Liver (tissue), 9 donors: Measurements from ENCODE around the gene RBM5. TPM values are rescaled to one million over a fixed set of nuclear protein-coding genes. Genes with fewer than 3 reads are reported as not detected.

Source experiments
- DNase-seq: peaks from one replicate; pipeline ENCODE4 v3.0.0-alpha.2; 2017; ENCODE audit warnings: low spot score
- H3K27ac ChIP-seq, 2 donors: one replicate each; pipeline ENCODE4 v1.7.0; 2013; ENCODE audit warnings: inconsistent platforms in 2 of 2, low read length in 2 of 2, control low read depth in 1 of 2, low read depth in 1 of 2, mild to moderate bottlenecking in 1 of 2
- H3K27me3 ChIP-seq, 4 donors: one replicate each; pipeline versions ENCODE4 v1.6.1 to v1.7.0; 2013; ENCODE audit warnings: low read length in 3 of 4, inconsistent platforms in 1 of 4, mild to moderate bottlenecking in 1 of 4, moderate library complexity in 1 of 4; ENCODE audit not compliant: control insufficient read depth in 4 of 4, insufficient read depth in 4 of 4
- H3K36me3 ChIP-seq, 4 donors: one replicate each; pipeline versions ENCODE4 v1.6.1 to v1.7.0; 2013; ENCODE audit warnings: low read length in 3 of 4, mild to moderate bottlenecking in 3 of 4, low read depth in 1 of 4, moderate library complexity in 1 of 4; ENCODE audit not compliant: control insufficient read depth in 4 of 4, insufficient read depth in 3 of 4
- H3K4me1 ChIP-seq, 4 donors: one replicate each; pipeline versions ENCODE4 v1.6.1 to v1.7.0; 2013; ENCODE audit warnings: low read length in 3 of 4, mild to moderate bottlenecking in 3 of 4, moderate library complexity in 1 of 4; ENCODE audit not compliant: control insufficient read depth in 4 of 4, insufficient read depth in 4 of 4
- H3K4me3 ChIP-seq, 3 donors: one replicate each; pipeline versions ENCODE4 v1.6.1 to v1.7.0; 2013; ENCODE audit warnings: low read length in 3 of 3, control low read depth in 1 of 3, low read depth in 1 of 3, mild to moderate bottlenecking in 1 of 3
- H3K9ac ChIP-seq, 2 donors: one replicate each; pipeline ENCODE4 v1.7.0; 2013; ENCODE audit warnings: low read length in 2 of 2, mild to moderate bottlenecking in 2 of 2, moderate library complexity in 2 of 2, control low read depth in 1 of 2, low read depth in 1 of 2
- H3K9me3 ChIP-seq, 4 donors: one replicate each; pipeline versions ENCODE4 v1.6.1 to v1.7.0; 2013; ENCODE audit warnings: low read length in 3 of 4; ENCODE audit not compliant: control insufficient read depth in 4 of 4
- ATF3 ChIP-seq: IDR thresholded peaks from 2 replicates; pipeline ENCODE4 v1.6.1; 2016; ENCODE audit warnings: antibody characterized with exemption
- CTCF ChIP-seq: fragments of 150-350 bp; IDR thresholded peaks from 2 replicates; pipeline ENCODE4 v1.5.1; 2017; ENCODE audit warnings: improper control_type of control experiment, low read depth, low read length; ENCODE audit not compliant: missing input control
- EGR1 ChIP-seq, 2 donors: IDR thresholded peaks; 2 replicates each; pipeline ENCODE4 v1.6.1; 2016 to 2018; ENCODE audit warnings: antibody characterized with exemption in 2 of 2, low read depth in 2 of 2
- FOXA1 ChIP-seq: IDR thresholded peaks from 2 replicates; pipeline ENCODE4 v1.6.1; 2016; ENCODE audit warnings: antibody characterized with exemption
- FOXA2 ChIP-seq: IDR thresholded peaks from 2 replicates; pipeline ENCODE4 v1.6.1; 2016; ENCODE audit warnings: antibody characterized with exemption
- GABPA ChIP-seq, 2 donors: IDR thresholded peaks in 1 of 2; conservative IDR thresholded peaks in 1 of 2; 2 replicates each; pipeline ENCODE4 v1.6.1; 2016; ENCODE audit warnings: antibody characterized with exemption in 2 of 2, mild to moderate bottlenecking in 1 of 2, moderate library complexity in 1 of 2
- HNF4A ChIP-seq, 2 donors: conservative IDR thresholded peaks; 2 replicates each; pipeline ENCODE4 v1.6.1; 2016; ENCODE audit warnings: antibody characterized with exemption in 2 of 2, mild to moderate bottlenecking in 2 of 2
- HNF4G ChIP-seq: IDR thresholded peaks from 2 replicates; pipeline ENCODE4 v1.6.1; 2016; ENCODE audit warnings: antibody characterized with exemption
- JUND ChIP-seq, 2 donors: IDR thresholded peaks; 2 replicates each; pipeline ENCODE4 v1.6.1; 2016; ENCODE audit warnings: antibody characterized with exemption in 2 of 2
- MAX ChIP-seq: IDR thresholded peaks from 2 replicates; pipeline ENCODE4 v1.6.1; 2016; ENCODE audit warnings: antibody characterized with exemption
- NR2F2 ChIP-seq: IDR thresholded peaks from 2 replicates; pipeline ENCODE4 v1.6.1; 2016; ENCODE audit warnings: antibody characterized with exemption
- RAD21 ChIP-seq, 2 donors: IDR thresholded peaks; 2 replicates each; pipeline ENCODE4 v1.6.1; 2016; ENCODE audit warnings: antibody characterized with exemption in 2 of 2, mild to moderate bottlenecking in 2 of 2
- REST ChIP-seq: IDR thresholded peaks from 2 replicates; pipeline ENCODE4 v1.6.1; 2016; ENCODE audit warnings: antibody characterized with exemption, mild to moderate bottlenecking
- RXRA ChIP-seq, 2 donors: IDR thresholded peaks; 2 replicates each; pipeline ENCODE4 v1.6.1; 2017 to 2018; ENCODE audit warnings: antibody characterized with exemption in 2 of 2, mild to moderate bottlenecking in 1 of 2
- SP1 ChIP-seq: IDR thresholded peaks from 2 replicates; pipeline ENCODE4 v1.6.1; 2018; ENCODE audit warnings: antibody characterized with exemption, mild to moderate bottlenecking
- TAF1 ChIP-seq: conservative IDR thresholded peaks from 2 replicates; pipeline ENCODE4 v1.6.1; 2016; ENCODE audit warnings: antibody characterized with exemption, mild to moderate bottlenecking
- YY1 ChIP-seq: IDR thresholded peaks from 2 replicates; pipeline ENCODE4 v1.6.1; 2016; ENCODE audit warnings: antibody characterized with exemption, mild to moderate bottlenecking
- ZBTB33 ChIP-seq: IDR thresholded peaks from 2 replicates; pipeline ENCODE4 v1.6.1; 2016; ENCODE audit warnings: antibody characterized with exemption
- WGBS: extraction: QIAGEN DNeasy Blood & Tissue Kit; methylation state at CpG from one replicate; pipeline ENCODE4 v1.1.7; 2013; 5-methylcytosine and 5-hydroxymethylcytosine counted together
- polyA plus RNA-seq, 2 donors: library from polyadenylated mRNA; stranded (reverse) in 1 of 2; unstranded in 1 of 2; fragments of 200-250 nt in 1 of 2; fragments of >200 nt in 1 of 2; fragmentation: Nextera tagmentation in 1 of 2; extraction: Ambion mirVana in 1 of 2; gene quantifications; one replicate each; pipeline versions ENCODE4 v1.2.1 to v1.2.3, GENCODE V29; 2013 to 2015
- total RNA-seq, 2 donors: library from RNA; depleted of rRNA; stranded (reverse); fragments of >200 nt; gene quantifications; one replicate each; pipeline ENCODE4 v1.2.3, GENCODE V29; 2014
- donor health status: healthy.
- donor health status: healthy.
- donor health status: healthy.
- donor health status: healthy.
- donor health status: healthy.

Gene RBM5
- total and polyA plus RNA-seq, 4 donors, result 21.2 to 142 (median 64.3) TPM

GRCh38 chr3:50147016-50147415 lies 58.3 kb downstream of the RBM5 start:
- Histone ChIP-seq H3K36me3 (no peaks in the 10 kb centered on the region), H3K27me3 (no peaks in the 10 kb centered on the region), H3K4me3 (no peak overlapping the region), H3K4me1 (peaks cover 0 to 6% (median 2%) of the 10 kb centered on the region in 4 donors), H3K27ac (no peak overlapping the region), H3K9ac (no peak overlapping the region), H3K9me3 (no peaks in the 10 kb centered on the region)
- TF ChIP-seq GABPA (IDR thresholded peaks at IDR 0.05 in 1 of 2, conservative IDR thresholded peaks at IDR 0.05 in 1 of 2), result no peak
- TF ChIP-seq RAD21 (IDR thresholded peaks at IDR 0.05), result no peak
- TF ChIP-seq ATF3, result no peak
- no peak for TF ChIP-seq HNF4A (conservative IDR thresholded peaks at IDR 0.05)
- TF ChIP-seq TAF1, result no peak
- no peak for TF ChIP-seq RXRA (IDR thresholded peaks at IDR 0.05)
- TF ChIP-seq HNF4G, result no peak
- DNase-seq, result no peak
- 89% methylated on average over 7 of the region's 7 CpGs for WGBS

GRCh38 chr3:50147447-50147846 lies 58.7 kb downstream of the RBM5 start:
- Histone ChIP-seq H3K27me3 (no peaks in the 10 kb centered on the region), H3K9ac (no peak overlapping the region), H3K27ac (no peak overlapping the region), H3K9me3 (no peaks in the 10 kb centered on the region), H3K36me3 (no peaks in the 10 kb centered on the region), H3K4me1 (peaks cover 0 to 6% (median 2%) of the 10 kb centered on the region in 4 donors), H3K4me3 (no peak overlapping the region)
- no peak for DNase-seq
- WGBS, result 90% methylated on average over 2 of the region's 2 CpGs
- TF ChIP-seq HNF4G (no peak), GABPA (IDR thresholded peaks at IDR 0.05 in 1 of 2, conservative IDR thresholded peaks at IDR 0.05 in 1 of 2) (no peak), ZBTB33 (no peak), REST (no peak), RAD21 (IDR thresholded peaks at IDR 0.05) (no peak), JUND (IDR thresholded peaks at IDR 0.05) (no peak), SP1 (no peak), MAX (no peak), FOXA1 (no peak), EGR1 (IDR thresholded peaks at IDR 0.05; ENCODE audit: low read depth in 2 of 2) (no peak), RXRA (IDR thresholded peaks at IDR 0.05) (no peak), CTCF (no peak), FOXA2 (no peak), HNF4A (conservative IDR thresholded peaks at IDR 0.05) (no peak), NR2F2 (no peak), YY1 (no peak), TAF1 (no peak)
